HepG2 (cell line): Measurements from ENCODE around the gene KCNK6.

Experiments
- CEBPB ChIP-seq: IDR thresholded peaks from 2 replicates; pipeline ENCODE4 v1.6.1; 2011; ENCODE audit warnings: low read depth, low read length, improper control_type of control experiment, borderline replicate concordance
- GATAD1 ChIP-seq: IDR thresholded peaks from 2 replicates; pipeline ENCODE4 v1.6.1; 2016; ENCODE audit warnings: missing genetic modification reagents, missing compliant biosample characterization
- HNF4G ChIP-seq, 2 experiments: sonication (generic) in 1 of 2; formaldehyde crosslinking in 1 of 2; IDR thresholded peaks; 2 replicates each; pipeline versions ENCODE4 v1.4.0 to v1.6.1; 2011 to 2020; ENCODE audit warnings: borderline replicate concordance in 2 of 2, low read depth in 2 of 2, mild to moderate bottlenecking in 2 of 2, low read length in 1 of 2, missing genetic modification reagents in 1 of 2, moderate library complexity in 1 of 2
- POLR2A ChIP-seq, 2 experiments: IDR thresholded peaks; 2 replicates each; pipeline ENCODE4 v1.6.1; 2011; ENCODE audit warnings: low read depth in 2 of 2, low read length in 2 of 2, mild to moderate bottlenecking in 1 of 2, moderate library complexity in 1 of 2; ENCODE audit not compliant: insufficient read depth in 1 of 2
- RCOR2 ChIP-seq: IDR thresholded peaks from 2 replicates; pipeline ENCODE4 v1.6.1; 2016; ENCODE audit warnings: missing biosample characterization, missing genetic modification reagents
- TAF1 ChIP-seq: sonication (generic); formaldehyde crosslinking; IDR thresholded peaks from 2 replicates; pipeline ENCODE4 v1.4.0; 2020; ENCODE audit warnings: missing genetic modification reagents
- ZBTB1 ChIP-seq: sonication (generic); formaldehyde crosslinking; IDR thresholded peaks from 2 replicates; pipeline ENCODE4 v1.4.0; 2020; ENCODE audit warnings: missing genetic modification reagents, borderline replicate concordance
- ZNF274 ChIP-seq: sonication (generic); formaldehyde crosslinking; IDR thresholded peaks from 2 replicates; pipeline ENCODE4 v1.5.1; 2020; ENCODE audit warnings: mild to moderate bottlenecking, missing genetic modification reagents

DNA sequence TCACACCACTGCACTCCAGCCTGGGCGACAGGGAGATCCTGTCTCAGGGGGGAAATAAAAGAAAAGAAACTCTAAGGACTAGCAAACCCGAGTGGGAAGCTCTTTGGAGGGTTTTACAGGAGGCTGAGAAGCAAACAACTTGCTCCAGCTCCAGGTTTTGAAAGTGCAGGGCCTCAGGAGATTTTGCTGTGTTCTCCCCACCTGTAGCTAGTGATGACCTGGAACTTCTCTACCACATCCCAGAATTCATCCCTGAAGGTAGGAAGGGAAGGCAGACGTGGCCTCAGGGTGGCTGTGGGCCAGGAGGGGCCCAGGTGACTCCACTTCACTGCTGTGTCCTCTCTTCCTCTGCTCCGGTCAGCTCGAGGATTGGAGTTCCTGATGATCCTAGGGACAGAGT lies 38.4 kb downstream of the KCNK6 start:
- TF ChIP-seq TAF1 (no peak), GATAD1 (CRISPR knock-in tag) (no peak), RCOR2 (CRISPR knock-in tag) (no peak), HNF4G (IDR thresholded peaks at IDR 0.05; ENCODE audit: borderline replicate concordance, low read depth, low read length) (no peak), HNF4G (CRISPR knock-in tag; IDR thresholded peaks at IDR 0.05; ENCODE audit: borderline replicate concordance, low read depth) (no peak), ZNF274 (no peak), ZBTB1 (CRISPR knock-in tag) (no peak), CEBPB (no peak), POLR2A (IDR thresholded peaks at IDR 0.05; ENCODE audit: insufficient read depth in 1 of 2, low read depth in 2 of 2, low read length in 2 of 2) (no peak)
